Vagina (tissue), 2 donors: ENCODE results near the gene DOCK2. TPM values are rescaled to one million over a fixed set of nuclear protein-coding genes. Genes with fewer than 3 reads are reported as not detected.

Source experiments
- DNase-seq, 2 donors: peaks; one replicate each; pipeline ENCODE4 v3.0.0-alpha.2; 2017; ENCODE audit errors: extremely low spot score in 2 of 2
- H3K27ac ChIP-seq: fragments of 200-600 bp; sonication (generic); one replicate; pipeline ENCODE4 v1.5.1; 2019
- H3K27me3 ChIP-seq: fragments of 200-600 bp; sonication (generic); one replicate; pipeline ENCODE4 v1.5.1; 2019
- H3K36me3 ChIP-seq, 2 donors: fragments of 200-600 bp; sonication (generic); one replicate each; pipeline ENCODE4 v1.5.1; 2017 to 2019
- H3K4me1 ChIP-seq: fragments of 200-600 bp; sonication (generic); one replicate; pipeline ENCODE4 v1.5.1; 2019
- H3K4me3 ChIP-seq, 2 donors: fragments of 200-600 bp; sonication (generic); 1 replicate in 1 of 2; 2 replicates in 1 of 2; pipeline ENCODE4 v1.5.1; 2016 to 2019
- H3K9me3 ChIP-seq: fragments of 200-600 bp; sonication (generic); one replicate; pipeline ENCODE4 v1.5.1; 2019
- CTCF ChIP-seq, 3 experiments: fragments of 450-650 bp in 2 of 3; fragments of 200-600 bp in 1 of 3; sonication (generic) in 1 of 3; IDR thresholded peaks; one replicate each; pipeline ENCODE4 v1.5.1; 2017 to 2019; ENCODE audit warnings: antibody characterized with exemption in 3 of 3, mild to moderate bottlenecking in 2 of 3, moderate library complexity in 2 of 3
- POLR2A ChIP-seq, 2 donors: fragments of 450-650 bp; IDR thresholded peaks; one replicate each; pipeline ENCODE4 v1.6.1; 2017; ENCODE audit warnings: antibody characterized with exemption in 2 of 2, mild to moderate bottlenecking in 2 of 2, moderate library complexity in 2 of 2
- POLR2AphosphoS5 ChIP-seq, 2 donors: sonication (generic); formaldehyde crosslinking; IDR thresholded peaks; one replicate each; pipeline ENCODE4 v1.9.0; 2017; ENCODE audit warnings: antibody characterized with exemption in 2 of 2, mild to moderate bottlenecking in 2 of 2, low read depth in 1 of 2; ENCODE audit not compliant: insufficient read depth in 1 of 2
- intact Hi-C: fragments of 100-400 bp; cut with DNase I; formaldehyde crosslinking; loops from one replicate; pipeline ENCODE4 v1.15.1; 2023
- total RNA-seq: library from RNA; depleted of rRNA; stranded (reverse); fragments of >200 nt; gene quantifications from one replicate; pipeline ENCODE4 v1.2.3, GENCODE V29; 2016

DOCK2 gene
- total RNA-seq, 1 donor from 2014 or later: 18.2 TPM

DNA sequence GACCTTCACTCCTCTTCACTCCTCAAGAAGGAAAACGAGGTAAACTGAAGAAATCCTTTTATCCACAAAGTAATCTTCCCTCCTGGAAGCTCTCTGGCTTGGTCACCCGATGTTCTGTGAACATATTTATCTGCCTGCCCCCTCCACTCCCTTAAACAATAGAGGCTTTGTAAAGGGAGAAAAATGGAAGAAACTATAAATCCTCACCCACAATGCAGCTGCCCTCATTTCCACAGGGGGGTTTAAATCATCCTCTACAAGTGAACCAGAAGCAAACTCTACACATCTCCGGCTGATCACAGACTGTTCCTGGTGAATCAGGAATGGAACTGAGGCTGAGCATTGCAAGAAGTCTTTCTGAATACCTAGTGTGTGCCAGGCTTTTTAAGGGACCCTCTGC, 336.0 kb downstream of the DOCK2 start:
- Histone ChIP-seq H3K27me3 (no peaks in the 10 kb centered on the region), H3K27ac (no peak overlapping the region), H3K4me1 (peaks cover 5% of the 10 kb centered on the region), H3K36me3 (no peaks in the 10 kb centered on the region), H3K9me3 (no peaks in the 10 kb centered on the region), H3K4me3 (no peak overlapping the region)
- TF ChIP-seq CTCF (IDR thresholded peaks at IDR 0.05) (no peak), POLR2AphosphoS5 (IDR thresholded peaks at IDR 0.05; ENCODE audit: insufficient read depth in 1 of 2, low read depth in 1 of 2) (no peak), POLR2A (IDR thresholded peaks at IDR 0.05) (no peak)
- DNase-seq: no peak
- intact Hi-C loops: no loop called here

DNA sequence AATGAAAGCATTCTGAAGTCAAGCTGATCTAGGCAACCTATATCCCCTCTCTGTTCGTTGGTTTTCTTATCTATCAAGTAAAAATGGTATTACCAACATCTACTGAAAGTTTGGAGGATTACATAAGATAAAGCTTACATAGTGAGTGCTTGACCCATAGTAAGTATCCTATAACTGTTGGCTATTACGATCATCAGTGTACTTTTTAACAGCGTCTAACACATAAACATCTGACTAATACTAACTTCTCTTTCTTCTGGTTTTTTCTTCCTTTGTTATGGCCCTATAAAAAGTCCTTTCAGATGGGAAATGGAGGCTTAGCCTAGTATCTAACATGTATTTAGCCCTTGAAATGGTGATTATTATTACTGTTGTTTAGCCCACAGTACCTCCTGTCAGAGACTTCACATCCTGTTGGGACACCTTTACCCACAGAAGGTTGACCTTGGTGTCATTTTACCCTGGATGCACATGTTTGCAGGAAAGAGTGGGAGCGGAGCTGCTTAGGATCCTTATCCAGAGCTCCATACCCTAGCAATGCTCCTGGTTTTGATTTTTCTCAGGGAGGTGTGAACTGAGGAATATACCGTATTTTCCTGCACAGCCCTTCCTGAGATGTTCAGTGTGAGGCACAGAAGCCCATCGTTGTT, 337.2 kb downstream of the DOCK2 start:
- H3K4me3 ChIP-seq: no peak overlapping the region
- no peaks in the 10 kb centered on the region for H3K36me3 ChIP-seq
- no peak for DNase-seq
- intact Hi-C loops: no loop called here
- H3K4me1 ChIP-seq: peaks cover 5% of the 10 kb centered on the region
- no peaks in the 10 kb centered on the region for H3K27me3 ChIP-seq
- no peak overlapping the region for H3K27ac ChIP-seq
- TF ChIP-seq POLR2A (IDR thresholded peaks at IDR 0.05) (no peak), CTCF (IDR thresholded peaks at IDR 0.05) (no peak), POLR2AphosphoS5 (IDR thresholded peaks at IDR 0.05; ENCODE audit: insufficient read depth in 1 of 2, low read depth in 1 of 2) (no peak)
- no peaks in the 10 kb centered on the region for H3K9me3 ChIP-seq

DNA sequence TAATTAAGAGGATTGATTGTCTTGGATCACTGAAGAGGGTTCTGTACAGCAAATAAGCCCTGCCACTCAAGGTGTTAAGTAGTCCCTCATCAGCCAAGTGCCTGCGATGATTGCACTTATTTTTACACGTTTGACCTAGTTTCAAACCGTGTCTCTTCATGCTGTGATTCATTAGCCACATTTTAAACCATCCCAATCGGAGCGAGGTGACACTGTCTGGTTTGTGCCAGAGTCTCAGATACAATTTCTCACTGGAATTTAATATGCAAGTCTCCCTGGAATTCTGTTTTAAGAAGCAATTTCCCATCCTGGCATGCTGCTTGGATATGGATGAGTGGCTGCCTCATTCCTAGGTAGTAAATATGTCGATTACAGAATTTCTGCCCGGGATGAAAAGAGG, 341.6 kb downstream of the DOCK2 start:
- intact Hi-C loops: no loop called here

GRCh38 chr5:169979871-169980270, 342.8 kb downstream of the DOCK2 start:
- H3K4me1 ChIP-seq: no peaks in the 10 kb centered on the region
- no peaks in the 10 kb centered on the region for H3K27me3 ChIP-seq
- no peaks in the 10 kb centered on the region for H3K36me3 ChIP-seq
- TF ChIP-seq POLR2AphosphoS5 (IDR thresholded peaks at IDR 0.05; ENCODE audit: insufficient read depth in 1 of 2, low read depth in 1 of 2) (no peak), CTCF (IDR thresholded peaks at IDR 0.05) (no peak), POLR2A (IDR thresholded peaks at IDR 0.05) (no peak)
- no peak overlapping the region for H3K4me3 ChIP-seq
- intact Hi-C loops: loop anchor here (10.0 kb wide), 1 partner anchor 275 kb away; no protein-coding TSS in a partner anchor
- no peak overlapping the region for H3K27ac ChIP-seq
- DNase-seq: no peak
- H3K9me3 ChIP-seq: no peaks in the 10 kb centered on the region

More for the DNA sequence above, 341.6 kb downstream of the DOCK2 start:
- no peak for DNase-seq
- no peaks in the 10 kb centered on the region for H3K27me3 ChIP-seq
- H3K36me3 ChIP-seq: no peaks in the 10 kb centered on the region
- TF ChIP-seq CTCF (IDR thresholded peaks at IDR 0.05) (no peak), POLR2A (IDR thresholded peaks at IDR 0.05) (no peak), POLR2AphosphoS5 (IDR thresholded peaks at IDR 0.05; ENCODE audit: insufficient read depth in 1 of 2, low read depth in 1 of 2) (no peak)
- H3K27ac ChIP-seq: no peak overlapping the region
- no peak overlapping the region for H3K4me3 ChIP-seq
- H3K9me3 ChIP-seq: no peaks in the 10 kb centered on the region
- H3K4me1 ChIP-seq: no peaks in the 10 kb centered on the region

- no peak for DNase-seq
- Histone ChIP-seq H3K27me3 (no peaks in the 10 kb centered on the region), H3K4me1 (no peaks in the 10 kb centered on the region), H3K9me3 (no peaks in the 10 kb centered on the region), H3K27ac (no peak within 1 kb of the TSS), H3K36me3 (no peaks in the 10 kb centered on the region), H3K4me3 (no peak within 1 kb of the TSS)
- TF ChIP-seq POLR2A (IDR thresholded peaks at IDR 0.05): no peak
- peak; percentile 24 to 56 (median 36) for TF ChIP-seq CTCF (IDR thresholded peaks at IDR 0.05)
- TF ChIP-seq POLR2AphosphoS5 (IDR thresholded peaks at IDR 0.05; ENCODE audit: insufficient read depth in 1 of 2, low read depth in 1 of 2): no peak
- intact Hi-C loops: loop anchor here (10.0 kb wide), 1 partner anchor 276 kb away; no protein-coding TSS in a partner anchor
Measured at GRCh38 chr5:169980418-169981053, 343.5 kb downstream of the DOCK2 start, which contains the start of gene INSYN2B. Gene INSYN2B, minus strand, starts transcription at chr5:169980495. Its CDS starts 96,597 bp downstream, at chr5:169883898.
